ENCODE data around the gene ATF7.

- TF ChIP-seq ZNF146 (tag by site-specific recombination; IDR thresholded peaks at IDR 0.05): no peak
- TF ChIP-seq CTCF (tag by site-specific recombination; IDR thresholded peaks at IDR 0.05): no peak
Observed at GRCh38 chr12:53484686-53485575, 141.3 kb downstream of the ATF7 start.

Data from HEK293 (cell line).